ENCODE measurements around the gene CDH23.

Gene CDH23

GRCh38 chr10:71647526-71648253 lies 251.0 kb downstream of the CDH23 start:
- no peak for DNase-seq

DNA sequence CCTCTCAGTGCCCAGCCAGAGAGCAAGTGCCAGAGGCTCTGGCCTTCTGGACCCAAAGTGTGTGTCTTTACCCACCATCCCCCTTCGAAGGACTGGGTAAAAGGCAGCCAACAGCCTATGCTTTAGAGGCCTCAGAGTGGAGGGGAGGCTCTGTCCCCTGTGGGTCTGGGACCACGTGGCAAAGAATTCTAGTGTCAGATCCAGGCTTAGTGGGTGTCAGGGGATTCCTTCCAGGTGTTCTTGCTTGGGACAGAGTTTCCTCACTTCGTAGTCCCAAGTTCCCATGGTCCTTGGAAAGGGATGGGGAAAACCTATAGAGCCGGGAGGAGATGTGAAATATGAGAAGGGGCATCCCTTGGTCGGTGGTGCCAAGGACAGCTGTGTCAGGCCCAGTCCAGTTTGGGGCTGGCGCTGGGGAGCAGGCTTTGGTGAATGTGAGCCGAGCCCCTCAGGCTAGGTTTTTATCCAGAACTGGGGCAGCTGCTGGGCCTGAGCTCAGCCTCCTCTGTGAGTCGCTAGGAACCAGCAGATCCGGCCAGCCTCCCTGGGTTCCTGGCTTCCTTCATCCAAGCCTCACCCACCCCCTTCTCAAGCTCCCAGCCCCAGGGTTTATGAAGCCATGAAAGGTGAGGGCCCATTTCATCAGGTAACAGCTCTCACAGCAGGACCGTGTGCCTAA lies 251.7 kb downstream of the CDH23 start:
- no peak for DNase-seq

DNA sequence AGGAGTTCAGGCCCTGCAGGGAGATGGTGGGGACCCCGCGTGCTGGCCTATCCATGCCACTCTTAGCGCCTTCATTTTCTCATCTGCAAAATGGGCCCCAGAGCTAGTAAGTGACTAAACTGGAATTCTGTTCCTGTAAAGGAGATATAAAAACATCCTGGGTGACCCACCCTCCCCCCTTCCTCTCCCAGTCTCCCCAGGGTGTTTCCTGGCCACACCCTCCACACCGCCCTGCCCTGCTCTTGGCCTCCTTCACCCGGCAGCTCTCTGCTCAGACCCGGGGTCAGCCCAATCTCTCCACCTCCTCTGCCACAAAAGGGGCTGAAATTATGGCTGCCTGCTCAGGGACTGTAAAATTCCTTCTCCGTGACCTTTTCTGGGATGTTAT lies 252.2 kb downstream of the CDH23 start:
- DNase-seq, result no peak

DNA sequence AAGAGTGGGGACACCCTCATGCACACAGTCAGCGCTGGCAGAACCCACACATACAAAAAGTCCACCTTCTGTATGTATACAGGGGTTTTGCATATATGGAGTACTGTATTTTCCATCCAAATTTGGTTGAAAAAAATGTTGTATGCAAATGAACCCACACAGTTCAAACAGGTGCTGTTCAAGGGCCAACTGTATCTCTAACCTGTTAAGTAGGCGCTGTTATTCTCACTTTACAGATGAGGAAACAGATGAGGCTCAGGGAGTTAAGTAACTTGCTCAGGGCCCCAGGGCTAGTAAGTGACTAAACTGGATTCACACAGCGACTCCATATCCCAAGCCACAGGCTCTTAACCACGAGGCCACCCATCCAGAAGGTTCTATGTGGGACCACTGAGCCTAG lies 252.9 kb downstream of the CDH23 start:
- no peak for DNase-seq

GRCh38 chr10:71650397-71650796 lies 253.7 kb downstream of the CDH23 start:
- DNase-seq, result no peak

- DNase-seq, result no peak
These were observed 254.7 kb downstream of the CDH23 start for GRCh38 chr10:71651428-71651827.

DNA sequence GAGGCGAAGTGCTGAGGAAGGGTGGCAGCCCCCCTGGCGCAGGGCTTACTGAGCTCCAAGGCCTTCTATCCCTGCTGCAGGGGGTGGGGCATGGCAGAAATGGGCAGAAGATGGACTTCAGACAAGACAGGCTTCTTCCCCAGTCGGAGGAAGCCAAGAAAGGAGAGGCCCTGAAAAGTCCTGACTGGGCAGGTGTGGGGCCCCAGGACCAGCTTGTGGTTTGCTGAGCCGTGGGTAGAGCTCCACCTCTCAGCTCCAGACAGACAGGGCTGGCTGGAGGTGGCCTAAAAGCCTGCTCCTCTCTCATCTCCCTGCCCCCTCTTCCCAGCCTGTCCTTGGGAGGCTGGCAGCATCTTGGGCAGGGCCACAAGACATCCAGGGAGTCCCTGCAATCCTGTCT lies 255.2 kb downstream of the CDH23 start:
- no peak for DNase-seq

DNA sequence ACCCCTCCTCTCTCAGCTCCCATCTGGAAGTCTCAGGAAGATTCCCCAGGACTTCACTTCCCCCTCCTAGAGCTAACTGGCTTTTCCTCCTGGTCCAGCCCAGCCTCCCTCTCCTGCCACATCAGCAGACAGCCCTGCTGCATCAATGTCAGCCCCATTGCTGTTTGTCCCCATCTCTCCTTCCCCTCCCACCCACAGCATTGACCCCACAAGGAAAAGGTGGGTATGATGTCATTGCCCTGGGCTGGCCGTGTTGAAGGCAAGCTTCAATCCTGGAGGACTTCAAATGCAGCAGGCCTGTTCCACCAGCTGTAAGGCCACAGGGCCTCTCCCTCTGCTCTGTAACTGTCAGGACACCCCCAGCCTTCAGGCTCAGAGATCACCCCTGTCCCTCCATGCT lies 256.3 kb downstream of the CDH23 start:
- no peak for DNase-seq

DNA sequence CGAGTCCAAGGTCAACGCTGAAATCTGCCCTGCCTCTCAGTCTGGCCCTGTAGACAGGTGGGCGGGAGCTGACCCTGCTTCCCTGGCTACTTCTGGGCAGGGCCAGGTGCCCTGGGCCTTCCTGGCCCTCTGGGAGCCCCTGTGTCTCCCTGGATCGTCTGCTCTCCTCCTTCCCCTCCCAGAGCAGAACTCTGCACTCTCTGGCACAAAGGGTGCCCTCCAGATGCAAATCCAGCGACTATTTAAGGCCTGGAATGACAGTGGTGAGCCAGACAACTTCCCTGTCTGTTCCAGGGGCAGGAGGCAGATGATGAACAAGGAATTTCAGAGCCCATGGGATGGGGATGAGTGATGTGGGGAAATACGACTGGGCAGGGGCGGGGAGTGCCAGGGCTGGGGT lies 259.5 kb downstream of the CDH23 start:
- DNase-seq, result no peak

DNA sequence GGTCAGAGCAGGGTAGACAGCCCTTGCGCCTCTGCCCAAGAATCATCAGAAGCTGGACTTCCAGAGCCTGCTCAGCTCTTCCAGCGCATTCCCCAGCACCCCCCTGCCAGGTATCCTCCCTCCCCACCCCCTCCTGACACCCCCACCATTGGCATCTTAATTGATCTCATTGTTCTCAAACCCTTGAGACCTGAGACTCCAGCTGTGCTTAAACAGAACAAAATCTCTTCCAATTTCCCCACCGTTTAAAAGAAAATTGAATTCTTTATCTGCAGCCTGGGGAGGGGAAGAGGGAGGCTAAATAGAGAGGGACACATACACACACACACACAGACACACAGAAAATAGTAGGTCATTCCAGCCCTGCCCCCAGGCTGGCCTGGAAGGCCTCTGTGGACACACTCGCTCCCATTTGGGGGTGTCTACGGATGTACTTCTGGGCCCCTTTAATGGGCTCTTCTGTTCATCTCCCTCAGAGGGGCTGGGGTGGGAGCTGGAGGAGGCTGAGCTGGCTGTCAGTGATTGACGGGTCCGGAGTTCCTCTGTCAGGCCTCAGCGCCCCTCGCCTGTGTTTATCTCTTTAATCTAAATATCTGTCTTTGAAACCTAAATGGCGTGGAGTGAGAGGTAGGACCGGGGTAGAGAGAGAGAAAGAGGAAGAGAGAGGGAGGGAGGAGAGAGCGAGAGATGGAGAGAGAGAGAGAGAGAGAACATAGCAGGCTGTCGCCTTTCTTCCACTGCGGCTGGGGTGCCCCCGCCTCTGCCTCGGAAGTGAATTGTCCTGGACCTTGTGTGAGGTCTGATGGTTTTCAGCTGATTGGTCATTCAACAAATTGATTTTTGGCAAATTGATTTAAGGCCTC lies 261.1 kb downstream of the CDH23 start:
- DNase-seq, result no peak

- no peak for DNase-seq
These were observed 261.7 kb downstream of the CDH23 start for GRCh38 chr10:71658467-71658745.

DNA sequence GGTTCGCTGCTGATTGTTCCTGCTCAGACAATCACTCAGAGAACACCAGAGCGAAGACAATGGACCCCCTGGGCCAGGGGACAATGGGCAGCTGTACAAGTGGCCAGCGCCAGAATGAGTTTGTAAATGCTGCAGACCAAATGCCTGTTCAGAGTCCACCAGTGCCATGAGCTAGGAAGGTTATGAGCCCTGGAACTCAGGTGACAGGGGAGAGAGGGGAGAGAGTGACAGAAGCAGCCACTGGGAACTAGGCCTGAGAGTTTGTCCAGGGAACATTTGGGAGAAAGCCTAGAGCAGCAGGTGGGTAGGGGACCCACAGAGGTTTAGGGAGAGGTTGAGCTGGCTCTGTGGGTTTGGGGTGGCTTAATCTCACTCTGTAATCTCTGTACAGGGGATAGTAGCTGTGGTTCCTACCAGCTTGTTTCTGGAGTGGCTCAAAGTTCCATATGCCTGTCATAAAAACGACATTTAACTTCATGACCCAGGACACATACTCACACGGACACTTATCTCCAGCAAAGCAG lies 262.5 kb downstream of the CDH23 start:
- DNase-seq, result no peak

GRCh38 chr10:71659737-71660136 lies 263.0 kb downstream of the CDH23 start:
- DNase-seq, result no peak

- DNase-seq, result no peak
These were observed 263.6 kb downstream of the CDH23 start for GRCh38 chr10:71660313-71660712.

GRCh38 chr10:71661060-71661622 lies 264.4 kb downstream of the CDH23 start:
- DNase-seq, result no peak

DNA sequence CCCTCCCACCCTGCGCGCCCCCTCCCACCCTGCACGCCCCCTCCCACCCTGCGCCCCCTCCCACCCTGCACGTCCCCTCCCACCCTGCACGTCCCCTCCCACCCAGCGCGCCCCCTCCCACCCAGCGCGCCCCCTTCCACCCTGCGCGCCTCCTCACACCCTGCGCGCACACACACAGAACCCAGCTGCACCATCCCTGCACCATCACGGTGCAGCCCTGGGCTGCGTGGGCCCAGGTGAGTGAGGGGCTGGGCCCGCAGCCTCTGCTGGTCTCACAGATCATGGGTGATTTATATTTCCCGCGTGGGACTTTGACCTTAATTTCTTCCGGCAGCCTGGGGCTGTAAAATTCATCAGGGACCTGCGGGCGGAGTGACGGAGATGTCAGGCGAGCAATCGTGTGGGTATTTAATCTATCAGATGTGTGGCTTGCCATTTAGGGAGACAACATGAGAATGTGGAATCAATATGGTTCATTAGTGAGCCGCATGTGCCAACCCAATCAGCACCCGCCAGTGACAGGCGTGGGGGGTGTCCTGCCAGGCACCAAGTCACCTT lies 265.1 kb downstream of the CDH23 start:
- no peak for DNase-seq

GRCh38 chr10:71663311-71663710 lies 266.6 kb downstream of the CDH23 start:
- no peak for DNase-seq

- DNase-seq, result no peak
These were observed 267.9 kb downstream of the CDH23 start for GRCh38 chr10:71664585-71664984.

- no peak for DNase-seq
These were observed 268.7 kb downstream of the CDH23 start for GRCh38 chr10:71665456-71665855.

DNA sequence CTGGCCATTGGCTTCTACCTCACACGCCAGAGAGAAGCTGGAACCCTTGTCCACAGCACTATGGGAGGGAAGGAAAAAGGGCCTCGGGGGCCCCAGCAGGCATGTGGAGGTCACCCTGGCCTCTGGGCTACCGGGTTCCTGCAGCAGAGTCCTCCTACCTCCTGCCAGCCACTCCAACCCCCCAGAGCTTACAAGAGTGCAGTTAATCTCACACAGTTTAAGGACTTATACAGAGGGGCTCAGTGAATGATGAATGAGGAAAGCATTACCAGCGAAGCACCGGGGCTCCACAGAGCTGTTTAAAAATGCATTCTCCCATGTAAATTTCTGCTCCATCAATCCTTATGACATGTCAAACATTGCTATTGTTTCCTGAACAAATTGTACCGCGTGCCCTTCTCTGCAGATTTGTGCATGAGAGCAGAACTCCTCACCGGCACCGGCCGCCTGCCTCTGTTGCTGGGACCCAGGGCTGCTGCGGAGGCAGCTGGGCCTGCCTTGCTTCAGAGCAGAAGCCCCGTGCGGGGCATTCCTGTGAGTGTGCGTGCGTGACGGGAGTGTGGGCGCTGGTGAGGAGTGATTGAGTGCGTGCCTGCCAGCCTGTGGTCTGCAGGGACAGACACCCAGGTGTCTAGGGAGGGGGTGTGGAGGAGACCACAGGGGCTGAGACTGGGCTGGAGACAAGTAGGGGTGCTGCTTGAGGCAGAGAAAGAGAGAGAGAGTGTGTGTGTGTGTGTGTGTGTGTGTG lies 270.1 kb downstream of the CDH23 start:
- no peak for DNase-seq

DNA sequence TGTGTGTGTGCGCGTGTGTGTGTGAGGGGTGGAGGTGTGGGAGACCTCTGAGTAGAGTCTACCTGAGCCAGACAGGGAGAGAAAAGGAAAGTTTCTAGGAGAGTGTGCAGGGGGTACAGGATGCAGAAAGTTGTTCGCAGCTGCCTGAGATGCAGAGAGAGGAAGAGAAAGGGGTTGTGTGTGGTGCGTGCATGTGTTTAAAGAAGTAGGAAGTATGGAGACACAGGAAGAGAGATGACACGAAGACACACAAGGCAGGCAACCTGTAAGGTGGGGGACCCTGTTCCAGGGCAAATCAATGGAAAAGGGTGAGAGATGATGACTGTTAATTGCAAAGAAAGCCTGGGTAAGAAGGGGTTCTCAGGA lies 270.6 kb downstream of the CDH23 start:
- no peak for DNase-seq
